Measurements from ENCODE around the gene BPNT1.
"Not testable (repeated sequence)": the region's sequence is repeated elsewhere in the genome, so short reads cannot be mapped to it uniquely, and the experiment has no call there.

Gene BPNT1

GRCh38 chr1:220043646-220044045 lies 45.9 kb downstream of the BPNT1 start:
- Histone ChIP-seq H3F3A (ENCODE audit: control insufficient read depth, insufficient read depth) (peaks cover 3% of the 10 kb centered on the region; the same call in 1 of the 2 replicates), H4K20me1 (ENCODE audit: control insufficient read depth, insufficient read depth, low read depth, low read length) (no peaks in the 10 kb centered on the region; the same call in 1 of the 2 replicates), H3K27ac (ENCODE audit: low read depth, low read length) (no peak overlapping the region), H3K9me3 (ENCODE audit: control insufficient read depth, insufficient read depth, low read length) (no peaks in the 10 kb centered on the region), H3K4me1 (ENCODE audit: control insufficient read depth, low read length) (peaks cover 26% of the 10 kb centered on the region), H3K4me3 (ENCODE audit: low read length) (peak overlapping the region; percentile 43), H3K4me2 (ENCODE audit: low read length) (peak overlapping the region; percentile 57), H3K27me3 (ENCODE audit: control insufficient read depth, low read length) (no peaks in the 10 kb centered on the region), H3K9me2 (replicated peaks; ENCODE audit: control insufficient read depth, low read length) (no peaks in the 10 kb centered on the region), H3K36me3 (ENCODE audit: control insufficient read depth, low read length) (peaks cover 45% of the 10 kb centered on the region), H3K79me2 (ENCODE audit: control insufficient read depth, low read length) (peaks cover 85% of the 10 kb centered on the region)
- TF ChIP-seq CTCF (IDR thresholded peaks at IDR 0.05; ENCODE audit: low read depth, low read length, poor library complexity, severe bottlenecking) = no peak

DNA sequence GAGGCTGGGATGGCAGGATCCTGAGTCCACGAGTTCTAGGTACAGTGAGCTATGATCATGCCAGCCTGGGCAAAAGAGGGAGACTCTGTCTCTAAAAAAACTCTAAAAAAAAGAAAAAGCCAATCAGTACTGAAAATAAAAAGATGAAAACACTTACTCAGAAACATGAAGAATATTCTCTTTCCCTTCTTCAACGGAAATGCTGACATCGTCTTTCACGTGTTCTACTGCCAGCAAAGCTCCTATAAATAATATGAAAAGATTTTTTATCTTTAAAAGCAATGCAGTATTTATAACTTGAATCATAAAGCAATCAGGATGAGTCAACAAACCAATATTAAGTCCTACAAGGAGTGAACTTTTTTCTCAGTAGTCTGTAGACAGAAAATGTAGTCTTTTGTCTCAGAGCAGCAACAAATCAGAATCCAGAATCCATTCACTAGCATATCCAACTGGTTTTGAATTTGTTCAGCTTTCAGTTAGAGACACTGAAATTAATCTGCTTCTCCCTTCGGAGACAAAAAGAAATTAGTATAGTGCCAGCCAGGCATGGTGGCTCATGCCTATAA lies 49.5 kb downstream of the BPNT1 start:
- peaks cover 66% of the 10 kb centered on the region for H3K36me3 ChIP-seq (ENCODE audit: control insufficient read depth, low read length)
- no peak overlapping the region for H3K4me3 ChIP-seq (ENCODE audit: low read length)
- H3K27me3 ChIP-seq (ENCODE audit: control insufficient read depth, low read length) = no peaks in the 10 kb centered on the region
- H3K4me2 ChIP-seq (ENCODE audit: low read length) = no peak overlapping the region
- no peaks in the 10 kb centered on the region for H3K9me2 ChIP-seq (replicated peaks; ENCODE audit: control insufficient read depth, low read length)
- H3K9me3 ChIP-seq (ENCODE audit: control insufficient read depth, insufficient read depth, low read length) = no peaks in the 10 kb centered on the region
- no peaks in the 10 kb centered on the region for H3F3A ChIP-seq (ENCODE audit: control insufficient read depth, insufficient read depth)
- H3K79me2 ChIP-seq (ENCODE audit: control insufficient read depth, low read length) = peaks cover 99% of the 10 kb centered on the region
- H4K20me1 ChIP-seq (ENCODE audit: control insufficient read depth, insufficient read depth, low read depth, low read length) = no peaks in the 10 kb centered on the region; the same call in 1 of the 2 replicates
- TF ChIP-seq CTCF (IDR thresholded peaks at IDR 0.05; ENCODE audit: low read depth, low read length, poor library complexity, severe bottlenecking) (no peak), EZH2phosphoT487 (IDR thresholded peaks at IDR 0.05; ENCODE audit: borderline replicate concordance, low read length) (no peak)
- H3K4me1 ChIP-seq (ENCODE audit: control insufficient read depth, low read length) = peaks cover 17% of the 10 kb centered on the region
- H3K27ac ChIP-seq (ENCODE audit: low read depth, low read length) = no peak overlapping the region

DNA sequence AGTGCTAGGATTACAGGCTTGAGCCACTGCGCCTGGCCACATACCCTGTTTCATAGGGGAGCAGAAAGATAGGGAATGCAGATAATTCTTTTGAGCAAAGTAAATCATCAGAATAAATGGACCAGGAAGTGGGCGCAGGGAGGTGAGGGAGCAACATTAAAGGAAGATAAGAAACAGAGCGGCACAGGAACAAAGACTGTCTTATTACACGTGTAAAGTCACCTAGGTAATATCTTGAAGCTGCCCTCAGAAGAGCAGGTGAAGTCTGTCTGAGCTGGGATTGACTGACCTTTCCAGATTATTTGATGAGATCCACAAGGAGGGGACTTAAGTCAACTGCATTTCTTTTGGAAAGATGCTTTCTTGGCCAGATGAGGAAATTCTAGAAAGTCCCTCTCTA lies 50.9 kb downstream of the BPNT1 start:
- H3K27me3 ChIP-seq (ENCODE audit: control insufficient read depth, low read length) = no peaks in the 10 kb centered on the region
- H3K4me3 ChIP-seq (ENCODE audit: low read length) = no peak overlapping the region
- no peak for TF ChIP-seq CTCF (IDR thresholded peaks at IDR 0.05; ENCODE audit: low read depth, low read length, poor library complexity, severe bottlenecking)
- no peak for TF ChIP-seq EZH2phosphoT487 (IDR thresholded peaks at IDR 0.05; ENCODE audit: borderline replicate concordance, low read length)
- peaks cover 69% of the 10 kb centered on the region for H3K36me3 ChIP-seq (ENCODE audit: control insufficient read depth, low read length)
- no peak overlapping the region for H3K27ac ChIP-seq (ENCODE audit: low read depth, low read length)
- H3K9me3 ChIP-seq (ENCODE audit: control insufficient read depth, insufficient read depth, low read length) = no peaks in the 10 kb centered on the region
- H3F3A ChIP-seq (ENCODE audit: control insufficient read depth, insufficient read depth) = no peaks in the 10 kb centered on the region
- no peak overlapping the region for H3K4me2 ChIP-seq (ENCODE audit: low read length)
- no peaks in the 10 kb centered on the region for H4K20me1 ChIP-seq (ENCODE audit: control insufficient read depth, insufficient read depth, low read depth, low read length)
- H3K9me2 ChIP-seq (replicated peaks; ENCODE audit: control insufficient read depth, low read length) = no peaks in the 10 kb centered on the region
- peaks cover 4% of the 10 kb centered on the region for H3K4me1 ChIP-seq (ENCODE audit: control insufficient read depth, low read length)
- H3K79me2 ChIP-seq (ENCODE audit: control insufficient read depth, low read length) = peaks cover 96% of the 10 kb centered on the region

DNA sequence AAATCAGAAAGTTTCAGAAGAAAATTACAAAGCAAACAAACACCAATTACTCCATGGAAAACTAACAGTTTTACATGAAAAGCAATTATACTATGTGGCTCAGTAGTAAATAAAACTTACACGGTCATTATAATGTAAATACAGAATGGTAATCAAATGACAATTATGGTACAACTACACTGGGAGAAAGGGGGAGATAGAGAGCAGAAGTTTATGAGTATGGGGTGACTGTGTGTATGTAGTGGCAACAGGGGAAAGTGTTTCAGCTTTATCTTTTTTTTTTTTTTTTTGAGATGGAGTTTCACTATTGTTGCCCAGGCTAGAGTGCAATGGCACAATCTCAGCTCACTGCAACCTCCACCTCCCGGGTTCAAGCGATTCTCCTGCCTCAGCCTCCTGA lies 51.8 kb downstream of the BPNT1 start:
- not testable (repeated sequence) for H3K9me2 ChIP-seq (replicated peaks; ENCODE audit: control insufficient read depth, low read length); H3K9me3 ChIP-seq (ENCODE audit: control insufficient read depth, insufficient read depth, low read length); H3K27ac ChIP-seq (ENCODE audit: low read depth, low read length); H3K27me3 ChIP-seq (ENCODE audit: control insufficient read depth, low read length); H3K4me1 ChIP-seq (ENCODE audit: control insufficient read depth, low read length); H3F3A ChIP-seq (ENCODE audit: control insufficient read depth, insufficient read depth); H3K4me2 ChIP-seq (ENCODE audit: low read length); H4K20me1 ChIP-seq (ENCODE audit: control insufficient read depth, insufficient read depth, low read depth, low read length); H3K4me3 ChIP-seq (ENCODE audit: low read length)
- Histone ChIP-seq H3K79me2 (ENCODE audit: control insufficient read depth, low read length) (peaks cover 88% of the 10 kb centered on the region), H3K36me3 (ENCODE audit: control insufficient read depth, low read length) (peaks cover 74% of the 10 kb centered on the region)
